Measurements from ENCODE around the gene LCK. TPM values are rescaled to one million over a fixed set of nuclear protein-coding genes. Genes with fewer than 3 reads are reported as not detected.

Gene LCK
- total and polyA plus RNA-seq, 2 of the 8 experiments (the other 6 are each of a cell fraction or from before 2014, with no cell fraction given): 75.3 to 122 TPM

DNA sequence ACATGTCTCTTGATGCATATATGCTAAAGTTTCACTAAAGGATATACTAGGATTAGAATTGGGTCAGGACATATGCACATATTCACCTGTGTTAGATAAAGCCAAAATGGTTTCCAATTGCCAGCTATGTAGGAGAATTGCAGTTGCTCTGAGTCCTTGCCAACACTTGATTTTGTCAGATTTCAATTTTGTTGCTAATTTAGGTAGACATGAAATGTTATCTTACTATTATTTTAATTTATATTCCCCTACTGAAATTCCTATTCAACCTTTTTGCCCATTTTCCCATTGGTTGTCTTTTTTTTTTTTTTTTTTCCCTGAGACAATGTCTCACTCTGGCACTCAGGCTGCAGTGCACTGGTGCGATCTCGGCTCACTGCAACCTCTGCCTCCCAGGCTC is 54.2 kb downstream of the LCK start:
- H2BK120ac ChIP-seq (replicated peaks; ENCODE audit: low read depth, low read length): no peak overlapping the region
- peaks cover 6% of the 10 kb centered on the region for H3K79me1 ChIP-seq (ENCODE audit: low read depth, low read length)
- DNase-seq (ENCODE audit: low read depth in 1 of 2, low spot score in 2 of 2) (no peak), FAIRE-seq (no peak)
- no peak overlapping the region for H4K8ac ChIP-seq (ENCODE audit: extremely low read depth, insufficient read depth, low read length)
- H3K4ac ChIP-seq (replicated peaks; ENCODE audit: insufficient read length, low read depth, low read length): no peak overlapping the region
- peaks cover 0 to 41% of the 10 kb centered on the region in 2 experiments; a peak in 2 of 4 replicates for H3K79me2 ChIP-seq (ENCODE audit: control insufficient read depth in 1 of 2, insufficient read depth in 2 of 2, low read length in 2 of 2)
- H3K56ac ChIP-seq (replicated peaks; ENCODE audit: insufficient read length, low read depth, low read length): no peak overlapping the region
- H2BK20ac ChIP-seq (ENCODE audit: low read length): no peak overlapping the region
- no peak overlapping the region for H2AFZ ChIP-seq (ENCODE audit: low read length)
- H3K23ac ChIP-seq (ENCODE audit: insufficient read length): no peak overlapping the region
- no peak overlapping the region for H2BK15ac ChIP-seq (ENCODE audit: low read length)
- peaks cover 5 to 30% (median 18%) of the 10 kb centered on the region in 4 experiments; a peak in 7 of 8 replicates for H3K36me3 ChIP-seq (ENCODE audit: control insufficient read depth in 2 of 4, insufficient read depth in 4 of 4, low read length in 3 of 4)
- 95% methylated on average over 2 of the region's 2 CpGs; no CpG with 5 or more reads in 1 of the 2 experiments for WGBS, 2 experiments (ENCODE audit: extremely low coverage in 1 of 2, insufficient coverage in 1 of 2, insufficient read length in 1 of 2, insufficient replicate concordance in 2 of 2, low coverage in 1 of 2, low lambda C conversion rate in 2 of 2, missing lambda C conversion rate in 1 of 2)
- ChIA-PET CTCF (ENCODE audit: partially characterized antibody) (interaction anchor here (1.1 kb wide), 1 partner anchor 14 kb away, joined by 4 read pairs; no protein-coding TSS in a partner anchor), POLR2A (ENCODE audit: partially characterized antibody) (interaction anchor here (1.3 to 2.0 kb wide), 2 partner anchors 31 to 98 kb away, joined by 3 to 5 read pairs; partner anchors contain the start of gene MARCKSL1)
- H3K9me3 ChIP-seq (ENCODE audit: insufficient read depth in 2 of 2, low read depth in 1 of 2, low read length in 1 of 2): no peaks in the 10 kb centered on the region
- H2AK5ac ChIP-seq (ENCODE audit: low read depth, low read length): no peak overlapping the region
- no peaks in the 10 kb centered on the region for H3K4me1 ChIP-seq (replicated peaks in 1 of 4; ENCODE audit: control insufficient read depth in 3 of 4, insufficient read depth in 4 of 4, low read length in 3 of 4)
- H4K5ac ChIP-seq (ENCODE audit: insufficient read length, low read depth, low read length): no peak overlapping the region
- no peak overlapping the region for H3K4me3 ChIP-seq (ENCODE audit: extremely low read depth in 1 of 4, insufficient read depth in 2 of 4, low read depth in 3 of 4, low read length in 4 of 4)
- H2BK5ac ChIP-seq (ENCODE audit: low read depth, low read length): no peak overlapping the region
- H3K14ac ChIP-seq (ENCODE audit: insufficient read length): no peak overlapping the region
- H3K18ac ChIP-seq (ENCODE audit: extremely low read depth, low read length): no peak overlapping the region
- H3K27me3 ChIP-seq (replicated peaks in 1 of 4; ENCODE audit: control insufficient read depth in 3 of 4, extremely low read depth in 1 of 4, insufficient read depth in 3 of 4, low read length in 3 of 4): no peaks in the 10 kb centered on the region
- H3K9ac ChIP-seq (replicated peaks in 1 of 4; ENCODE audit: extremely low read depth in 1 of 4, low read depth in 3 of 4, low read length in 3 of 4): no peak overlapping the region
- H3K27ac ChIP-seq (ENCODE audit: low read depth, low read length): no peak overlapping the region
- H4K91ac ChIP-seq (replicated peaks; ENCODE audit: insufficient read length, low read length): no peak overlapping the region
- H4K20me1 ChIP-seq (replicated peaks in 1 of 2; ENCODE audit: control insufficient read depth in 1 of 2, insufficient read depth in 2 of 2, low read length in 2 of 2): peaks cover 0 to 9% of the 10 kb centered on the region in 2 experiments
- no peak overlapping the region for H2BK12ac ChIP-seq (ENCODE audit: low read depth, low read length)
- TF ChIP-seq BACH1 (IDR thresholded peaks at IDR 0.05; ENCODE audit: low read length): no peak
- TF ChIP-seq FOSL1 (IDR thresholded peaks at IDR 0.05; ENCODE audit: insufficient read depth, low read depth, low read length): no peak
- TF ChIP-seq RAD21 (IDR thresholded peaks at IDR 0.05 in 1 of 2, conservative IDR thresholded peaks at IDR 0.05 in 1 of 2; ENCODE audit: low read depth in 2 of 2, low read length in 2 of 2): no peak
- H3K23me2 ChIP-seq (ENCODE audit: low read depth, low read length): no peaks in the 10 kb centered on the region
- no peak overlapping the region for H3K4me2 ChIP-seq (ENCODE audit: insufficient read depth in 1 of 2, low read depth in 2 of 2, low read length in 2 of 2)
